ENCODE data around the gene ALX4.

ALX4 gene

GRCh38 chr11:44255406-44256071 is 54.4 kb downstream of the ALX4 start:
- H3K36me3 ChIP-seq (ENCODE audit: control insufficient read depth in 2 of 2, insufficient read depth in 1 of 2, low read length in 2 of 2), result no peaks in the 10 kb centered on the region
- H3K27ac ChIP-seq (ENCODE audit: extremely low read depth, low read depth, low read length), result no peak overlapping the region
- TF ChIP-seq ZEB2 (tag by site-specific recombination; IDR thresholded peaks at IDR 0.05) (no peak), TRIM28 (IDR thresholded peaks at IDR 0.05; ENCODE audit: borderline replicate concordance, low read length) (no peak), ZNF394 (tag by site-specific recombination; IDR thresholded peaks at IDR 0.05; ENCODE audit: borderline replicate concordance) (no peak), ZNF664 (tag by site-specific recombination; IDR thresholded peaks at IDR 0.05) (no peak), HOXD13 (CRISPR knock-in tag; IDR thresholded peaks at IDR 0.05; ENCODE audit: borderline replicate concordance) (no peak), ZNF585B (tag by site-specific recombination; IDR thresholded peaks at IDR 0.05) (no peak), ZNF571 (tag by site-specific recombination; IDR thresholded peaks at IDR 0.05) (no peak), GFI1B (tag by site-specific recombination; IDR thresholded peaks at IDR 0.05) (no peak), ZBTB7A (tag by site-specific recombination; IDR thresholded peaks at IDR 0.05; ENCODE audit: low read depth) (no peak), ZNF704 (tag by site-specific recombination; IDR thresholded peaks at IDR 0.05) (no peak), ZFP3 (tag by site-specific recombination; IDR thresholded peaks at IDR 0.05; ENCODE audit: low read depth) (no peak), BCL11A (tag by site-specific recombination; IDR thresholded peaks at IDR 0.05; ENCODE audit: low read depth) (no peak), ZBTB20 (tag by site-specific recombination; IDR thresholded peaks at IDR 0.05) (no peak), ZNF138 (tag by site-specific recombination; IDR thresholded peaks at IDR 0.05; ENCODE audit: borderline replicate concordance) (no peak), ZNF148 (tag by site-specific recombination; IDR thresholded peaks at IDR 0.05; ENCODE audit: borderline replicate concordance) (no peak), PRDM10 (tag by site-specific recombination; IDR thresholded peaks at IDR 0.05) (no peak), ZNF600 (tag by site-specific recombination; IDR thresholded peaks at IDR 0.05) (no peak), GLI2 (tag by site-specific recombination; IDR thresholded peaks at IDR 0.05; ENCODE audit: borderline replicate concordance, low read depth) (no peak)
- no peak overlapping the region for H3K4me3 ChIP-seq (ENCODE audit: low read depth, low read length)
- ChIA-PET CTCF (interaction anchor here (0.7 kb wide), 2 partner anchors 19 to 268 kb away, joined by 3 to 4 read pairs; no protein-coding TSS in a partner anchor), POLR2A (no interaction called here)
- H3K9me3 ChIP-seq (ENCODE audit: control insufficient read depth, insufficient read depth, low read depth, low read length), result no peaks in the 10 kb centered on the region
- no peaks in the 10 kb centered on the region for H3K4me1 ChIP-seq (ENCODE audit: control insufficient read depth, insufficient read depth, low read length)
